GM21723 (cell line): ENCODE data around the gene SLC7A4.
"Not testable (repeated sequence)": the region's sequence is repeated elsewhere in the genome, so short reads cannot be mapped to it uniquely, and the experiment has no call there.

Source experiments
- ATAC-seq: cut with Tn5 transposase; IDR thresholded peaks from one replicate; pipeline ENCODE4 v1.9.1; 2021; ENCODE audit warnings: mild to moderate bottlenecking, moderate library complexity; ENCODE audit not compliant: unreplicated experiment

The SLC7A4 gene

GRCh38 chr22:21022955-21023614 lies 9.3 kb downstream of the SLC7A4 start:
- no peak for ATAC-seq

DNA sequence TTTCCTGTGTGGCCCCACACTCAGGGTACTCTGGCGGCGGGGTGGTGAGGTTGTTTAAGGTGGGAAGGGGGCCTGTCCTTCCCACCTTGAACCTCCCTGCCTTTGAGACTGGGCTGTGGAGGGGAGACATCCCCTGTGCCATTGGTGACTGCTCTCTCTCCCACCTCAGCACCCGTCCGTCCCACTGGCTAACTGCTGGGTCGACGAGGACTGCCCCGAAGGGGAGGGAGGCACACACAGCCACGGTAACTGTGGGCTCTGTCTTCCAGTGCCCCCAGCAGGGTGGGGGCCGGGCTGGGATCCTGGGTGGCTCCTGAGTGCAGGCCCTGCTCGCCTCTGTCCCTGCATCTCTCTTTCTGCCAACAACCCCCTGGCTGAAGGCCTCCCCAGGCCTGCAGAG lies 9.9 kb downstream of the SLC7A4 start:
- ATAC-seq, result no peak

DNA sequence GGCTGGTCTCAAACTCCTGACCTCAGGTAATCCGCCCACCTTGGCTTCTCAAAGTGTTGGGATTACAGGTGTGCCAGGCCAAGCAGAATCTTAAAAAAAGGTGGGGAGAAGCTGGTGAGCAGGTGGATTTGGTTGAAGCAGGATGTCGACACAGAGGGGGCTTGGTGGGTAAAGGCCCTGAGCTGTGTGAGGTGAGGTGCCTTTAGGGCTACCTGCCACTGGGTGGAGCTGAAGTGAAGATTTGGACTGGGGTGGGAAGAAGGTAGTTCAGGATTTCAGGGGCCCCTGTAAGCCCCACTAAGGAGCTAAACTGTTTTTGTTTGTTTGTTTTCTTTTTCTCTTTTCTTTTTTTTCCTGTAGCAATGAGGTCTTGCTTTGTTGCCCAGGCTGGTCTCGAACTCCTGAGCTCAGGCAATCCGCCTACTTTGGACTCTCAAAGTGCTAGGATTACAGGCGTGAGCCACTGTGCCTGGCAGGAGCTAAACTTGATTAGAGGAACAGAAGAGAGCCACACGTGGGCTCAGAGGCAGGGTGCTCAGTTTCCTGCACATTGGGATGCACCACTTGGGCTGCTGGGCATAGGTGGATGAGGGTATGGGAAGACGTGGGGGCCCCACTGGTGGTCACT lies 11.4 kb downstream of the SLC7A4 start:
- no peak for ATAC-seq

GRCh38 chr22:21018314-21018713 lies 14.0 kb downstream of the SLC7A4 start:
- no peak for ATAC-seq

- no peak for ATAC-seq
Measured at GRCh38 chr22:21016644-21017420, 15.5 kb downstream of the SLC7A4 start.

GRCh38 chr22:21015466-21016006 lies 16.8 kb downstream of the SLC7A4 start:
- ATAC-seq, result no peak

DNA sequence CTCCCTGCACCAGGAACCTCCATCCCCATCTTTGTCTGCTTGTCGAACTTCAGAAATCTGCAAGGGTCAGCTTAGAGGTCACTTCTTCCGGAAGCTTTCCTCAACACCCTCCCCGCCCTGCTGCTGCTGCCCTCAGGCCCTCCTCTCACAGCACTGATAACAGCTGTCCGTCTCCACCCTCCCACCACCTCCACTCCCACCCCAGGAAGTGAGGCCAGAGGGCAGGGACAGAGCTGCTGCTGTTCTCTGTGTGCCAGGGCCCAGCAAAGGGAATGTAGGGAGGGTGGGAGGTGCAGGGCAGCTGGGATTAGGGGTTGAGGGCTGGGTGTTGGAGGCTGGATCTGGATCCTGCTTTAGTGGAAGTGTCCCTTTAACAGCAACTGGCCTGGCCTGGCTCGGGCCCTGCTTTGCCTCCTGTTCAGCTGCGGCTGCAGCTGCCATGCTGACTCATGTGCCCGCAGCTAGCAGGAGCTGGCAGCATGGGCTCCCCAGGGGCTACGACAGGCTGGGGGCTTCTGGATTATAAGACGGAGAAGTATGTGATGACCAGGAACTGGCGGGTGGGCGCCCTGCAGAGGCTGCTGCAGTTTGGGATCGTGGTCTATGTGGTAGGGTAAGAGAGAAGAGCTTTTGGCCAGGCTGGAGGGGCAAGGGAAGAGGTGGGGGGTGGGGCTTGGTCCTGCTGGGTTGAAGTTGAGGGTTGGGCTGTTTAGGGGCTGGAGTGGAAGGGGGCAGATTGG lies 17.5 kb downstream of the SLC7A4 start, which contains the start of gene P2RX6:
Gene P2RX6 (plus strand): TSS at position 440 of the 740 bp plus-strand sequence. CDS start 10 bp downstream, at position 450.
- no peak for ATAC-seq

GRCh38 chr22:21014202-21014725 lies 18.1 kb downstream of the SLC7A4 start:
- ATAC-seq, result peak; percentile 80

- no peak for ATAC-seq
Measured at GRCh38 chr22:21013657-21014201, 18.6 kb downstream of the SLC7A4 start.

- no peak for ATAC-seq
Measured at GRCh38 chr22:21012446-21013407, 19.6 kb downstream of the SLC7A4 start.

DNA sequence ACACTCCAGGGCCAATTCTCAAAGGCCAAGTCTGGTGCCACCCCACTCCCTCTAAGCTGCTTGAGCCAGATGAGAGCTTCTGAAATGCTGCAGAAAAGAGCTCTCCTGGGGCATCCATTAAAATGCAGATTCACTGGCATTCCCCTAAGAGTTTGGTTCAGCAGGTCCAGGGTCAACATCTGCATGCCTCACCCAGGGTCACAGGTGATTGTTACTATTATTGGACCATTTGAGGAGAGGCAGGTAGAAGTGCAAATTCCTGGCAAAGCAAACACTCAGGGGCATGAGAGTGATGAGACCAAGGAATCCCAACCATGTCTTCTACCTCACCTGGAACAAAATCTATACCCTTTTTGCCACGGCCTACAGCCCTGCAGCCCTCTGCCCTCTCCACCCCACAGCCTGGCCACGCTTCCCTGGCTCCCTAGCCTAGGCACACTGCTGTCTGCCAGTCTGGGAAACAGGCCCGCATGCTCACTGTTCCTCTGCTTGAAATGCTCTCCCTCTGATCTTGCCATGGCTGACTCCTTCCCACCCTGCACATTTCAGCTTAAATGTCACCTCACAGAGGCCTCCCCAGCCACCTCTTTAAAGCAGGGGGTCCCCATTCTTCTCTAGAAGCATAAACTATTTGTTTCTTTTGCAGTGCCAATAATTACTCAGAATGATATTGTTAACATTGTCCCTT lies 21.8 kb downstream of the SLC7A4 start:
- no peak for ATAC-seq

- no peak for ATAC-seq
Measured at GRCh38 chr22:21009638-21010425, 22.5 kb downstream of the SLC7A4 start.

GRCh38 chr22:21009208-21009607 lies 23.2 kb downstream of the SLC7A4 start:
- not testable (repeated sequence) for ATAC-seq

GRCh38 chr22:21003782-21004181 lies 28.6 kb downstream of the SLC7A4 start:
- ATAC-seq, result no peak

DNA sequence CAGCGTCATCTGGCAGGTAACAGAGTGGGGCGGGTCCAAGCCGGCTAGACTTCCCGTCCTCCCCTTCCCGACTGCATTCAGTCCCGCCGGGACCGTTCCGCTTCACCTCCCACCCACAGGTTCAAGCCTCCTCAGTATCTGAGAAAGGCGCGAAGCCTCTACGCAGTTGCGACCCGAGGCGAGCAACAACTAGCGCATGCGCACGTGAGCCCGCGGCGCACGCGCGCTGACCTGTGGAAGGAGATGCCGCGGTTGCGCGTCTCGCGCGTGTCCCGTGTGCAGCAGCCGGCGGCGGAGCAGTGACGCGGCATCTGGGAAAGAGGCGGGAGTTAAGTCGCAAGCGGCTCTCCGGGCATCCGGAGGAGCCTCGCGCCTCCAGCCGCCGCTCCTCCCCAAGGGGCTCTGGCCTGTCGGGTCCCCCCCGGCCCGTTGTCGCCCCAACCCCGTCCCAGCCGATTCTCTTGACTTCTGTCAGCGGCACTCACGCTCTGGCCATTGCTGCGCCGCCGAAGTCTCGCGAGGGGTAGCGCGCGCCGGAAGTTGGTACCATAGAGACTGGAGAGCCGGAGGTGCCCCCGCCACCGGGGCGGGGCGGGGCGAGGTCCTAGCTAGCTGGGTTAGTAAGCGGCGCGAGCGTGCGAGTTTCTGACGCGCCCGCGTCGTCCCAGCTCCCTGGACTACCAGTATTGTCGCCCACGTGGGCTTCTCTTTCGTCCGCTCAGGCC lies 30.6 kb downstream of the SLC7A4 start, which contains the start of gene THAP7:
Gene THAP7 (minus strand): TSS at position 518 of the 725 bp plus-strand sequence. CDS start 207 bp downstream, at position 311.
- peak; percentile 78 for ATAC-seq

- peak; percentile 3 for ATAC-seq
Measured at GRCh38 chr22:21000987-21001600, 31.3 kb downstream of the SLC7A4 start.
